SK-N-SH treated with all-trans-retinoic acid at 6 μM for 48 hours (cell line): Measurements from ENCODE around the gene SLC3A2.

Source experiments
- ARNTL ChIP-seq: fragments of 450-650 bp; formaldehyde crosslinking; IDR thresholded peaks from 2 replicates; pipeline ENCODE4 v1.5.0; 2020; ENCODE audit warnings: low read depth, mild to moderate bottlenecking, moderate library complexity, borderline replicate concordance
- CREB5 ChIP-seq: fragments of 250-450 bp; sonication (Bioruptor Pico); IDR thresholded peaks from 2 replicates; pipeline ENCODE4 v1.5.1; 2020; ENCODE audit warnings: low read depth, mild to moderate bottlenecking, moderate library complexity
- POU6F1 ChIP-seq: fragments of 250-450 bp; sonication (Bioruptor Pico); IDR thresholded peaks from 2 replicates; pipeline ENCODE4 v1.8.0; 2021; ENCODE audit warnings: low read depth, mild to moderate bottlenecking, moderate library complexity, borderline replicate concordance
- RARB ChIP-seq: fragments of 250-450 bp; sonication (Bioruptor Pico); IDR thresholded peaks from 2 replicates; pipeline ENCODE4 v1.8.0; 2021; ENCODE audit warnings: mild to moderate bottlenecking, moderate library complexity
- SNAI2 ChIP-seq: fragments of 250-450 bp; sonication (Bioruptor Pico); IDR thresholded peaks from 2 replicates; pipeline ENCODE4 v1.5.0; 2020; ENCODE audit warnings: mild to moderate bottlenecking, moderate library complexity
- ZC3H10 ChIP-seq: fragments of 250-450 bp; sonication (Bioruptor Pico); IDR thresholded peaks from 2 replicates; pipeline ENCODE4 v1.5.1; 2021; ENCODE audit warnings: mild to moderate bottlenecking, moderate library complexity
- ZFP3 ChIP-seq: fragments of 250-450 bp; sonication (Bioruptor Pico); IDR thresholded peaks from 2 replicates; pipeline ENCODE4 v1.5.0; 2020; ENCODE audit warnings: mild to moderate bottlenecking, moderate library complexity
- ZFP30 ChIP-seq: fragments of 450-650 bp; formaldehyde crosslinking; IDR thresholded peaks from 2 replicates; pipeline ENCODE4 v1.5.0; 2022; ENCODE audit warnings: mild to moderate bottlenecking, moderate library complexity
- ZNF8 ChIP-seq: fragments of 450-650 bp; formaldehyde crosslinking; IDR thresholded peaks from 2 replicates; pipeline ENCODE4 v1.5.0; 2020; ENCODE audit warnings: mild to moderate bottlenecking, moderate library complexity

GRCh38 chr11:62841361-62842170, 39.1 kb upstream of the SLC3A2 start:
- TF ChIP-seq ARNTL (CRISPR knock-in tag) (peak; percentile 98), RARB (CRISPR knock-in tag) (peak; percentile 100), ZFP30 (CRISPR knock-in tag) (peak; percentile 95), ZFP3 (peak; percentile 93), POU6F1 (CRISPR knock-in tag) (peak; percentile 100), SNAI2 (CRISPR knock-in tag) (peak; percentile 100), ZC3H10 (CRISPR knock-in tag) (peak; percentile 100), CREB5 (CRISPR knock-in tag) (peak; percentile 100), ZNF8 (CRISPR knock-in tag) (peak; percentile 95)
